CD1c-positive myeloid dendritic cell (primary cell): ENCODE measurements around the gene RHPN2.
A peak's percentile ranks its signal among the peaks of the same experiment; 100 is the strongest.
"Not testable (repeated sequence)": the region's sequence is repeated elsewhere in the genome, so short reads cannot be mapped to it uniquely, and the experiment has no call there.

Experiments used
- DNase-seq: peaks from one replicate; pipeline ENCODE4 v3.0.0-alpha.2; 2016; ENCODE audit errors: extremely low spot score

RHPN2 gene

GRCh38 chr19:32976223-32976805 lies 88.4 kb downstream of the RHPN2 start:
- peak; percentile 68 for DNase-seq

GRCh38 chr19:32971715-32972540 lies 92.8 kb downstream of the RHPN2 start, which contains the start of the genes CEP89 and FAAP24:
Gene CEP89 (minus strand): TSS chr19:32971958. CDS start chr19:32971874, 84 bp downstream.
Gene FAAP24 (plus strand): TSS chr19:32972242. CDS start chr19:32973197, 955 bp downstream.
- DNase-seq, result peak; percentile 100

- no peak for DNase-seq
Observed at GRCh38 chr19:32971012-32971595, 93.6 kb downstream of the RHPN2 start.

GRCh38 chr19:32969549-32969948 lies 95.1 kb downstream of the RHPN2 start:
- DNase-seq, result no peak

- DNase-seq, result no peak
Observed at GRCh38 chr19:32966750-32967149, 97.9 kb downstream of the RHPN2 start.

GRCh38 chr19:32945260-32945659 lies 119.4 kb downstream of the RHPN2 start:
- no peak for DNase-seq

- not testable (repeated sequence) for DNase-seq
Observed at GRCh38 chr19:32941273-32941672, 123.4 kb downstream of the RHPN2 start.

- no peak for DNase-seq
Observed at GRCh38 chr19:32936065-32936464, 128.6 kb downstream of the RHPN2 start.

- DNase-seq, result no peak
Observed at GRCh38 chr19:32935629-32936028, 129.1 kb downstream of the RHPN2 start.

GRCh38 chr19:32933571-32933970 lies 131.1 kb downstream of the RHPN2 start:
- DNase-seq, result no peak

GRCh38 chr19:32930567-32930966 lies 134.1 kb downstream of the RHPN2 start:
- no peak for DNase-seq

- DNase-seq, result no peak
Observed at GRCh38 chr19:32928806-32929205, 135.9 kb downstream of the RHPN2 start.
